Hepatocyte (in vitro differentiated cells): ENCODE results near the gene FUS. TPM values are rescaled to one million over a fixed set of nuclear protein-coding genes. Genes with fewer than 3 reads are reported as not detected.

Experiments
- DNase-seq: peaks from one replicate; pipeline ENCODE4 v3.0.0-alpha.2; 2016; ENCODE audit warnings: low spot score
- H2AFZ ChIP-seq: fragments of 200-600 bp; sonication (generic); 2 replicates; pipeline ENCODE4 v1.6.0; 2016; ENCODE audit warnings: antibody characterized with exemption, mild to moderate bottlenecking
- H3K27ac ChIP-seq: fragments of 200-600 bp; sonication (generic); 2 replicates; pipeline ENCODE4 v1.5.1; 2016; ENCODE audit warnings: mild to moderate bottlenecking
- H3K27me3 ChIP-seq: fragments of 200-600 bp; sonication (generic); 2 replicates; pipeline ENCODE4 v1.6.1; 2016
- H3K36me3 ChIP-seq: fragments of 200-600 bp; sonication (generic); replicated peaks from 2 replicates; pipeline ENCODE4 v1.5.1; 2016; ENCODE audit warnings: low read depth; ENCODE audit not compliant: insufficient read depth
- H3K4me1 ChIP-seq: fragments of 200-600 bp; sonication (generic); 2 replicates; pipeline ENCODE4 v1.5.1; 2016; ENCODE audit warnings: mild to moderate bottlenecking, moderate library complexity; ENCODE audit not compliant: insufficient read depth
- H3K4me2 ChIP-seq: fragments of 200-600 bp; sonication (generic); 2 replicates; pipeline ENCODE4 v1.6.0; 2016
- H3K4me3 ChIP-seq: fragments of 200-600 bp; sonication (generic); 2 replicates; pipeline ENCODE4 v1.5.1; 2016; ENCODE audit warnings: mild to moderate bottlenecking
- H3K79me2 ChIP-seq: fragments of 200-600 bp; sonication (generic); 2 replicates; pipeline ENCODE4 v1.6.0; 2017; ENCODE audit warnings: mild to moderate bottlenecking
- H3K9me2 ChIP-seq: fragments of 200-600 bp; sonication (generic); replicated peaks from 2 replicates; pipeline ENCODE4 v1.6.0; 2017; ENCODE audit warnings: mild to moderate bottlenecking; ENCODE audit not compliant: insufficient read depth
- H3K9me3 ChIP-seq: fragments of 200-600 bp; sonication (generic); 2 replicates; pipeline ENCODE4 v1.5.1; 2016; ENCODE audit warnings: low read depth, mild to moderate bottlenecking
- H4K20me1 ChIP-seq: fragments of 200-600 bp; sonication (generic); 2 replicates; pipeline ENCODE4 v1.6.0; 2016; ENCODE audit warnings: mild to moderate bottlenecking; ENCODE audit not compliant: insufficient read depth, poor library complexity, severe bottlenecking
- CTCF ChIP-seq: fragments of 200-600 bp; sonication (generic); IDR thresholded peaks from 2 replicates; pipeline ENCODE4 v1.5.1; 2016; ENCODE audit warnings: antibody characterized with exemption, mild to moderate bottlenecking; ENCODE audit not compliant: poor library complexity
- EZH2 ChIP-seq: fragments of 200-600 bp; sonication (generic); IDR thresholded peaks from 2 replicates; pipeline ENCODE4 v1.6.1; 2016; ENCODE audit warnings: antibody characterized with exemption, mild to moderate bottlenecking, borderline replicate concordance
- EZH2phosphoT487 ChIP-seq: fragments of 200-600 bp; sonication (generic); IDR thresholded peaks from one replicate; pipeline ENCODE4 v1.6.1; 2018; ENCODE audit warnings: antibody characterized with exemption, mild to moderate bottlenecking, low read depth, moderate library complexity; ENCODE audit not compliant: unreplicated experiment, severe bottlenecking
- WGBS: methylation state at CpG from one replicate; pipeline ENCODE4 v1.1.6; 2016; ENCODE audit warnings: low lambda C conversion rate; ENCODE audit errors: missing lambda C conversion rate; 5-methylcytosine and 5-hydroxymethylcytosine counted together
- polyA plus RNA-seq: library from polyadenylated mRNA; unstranded; fragments of >200 nt; fragmentation: Nextera tagmentation; extraction: Ambion mirVana; gene quantifications from 2 replicates; pipeline ENCODE4 v1.2.1, GENCODE V29; 2016
- small RNA-seq: library from RNA; depleted of rRNA; stranded (forward); fragments of <200 nt; gene quantifications from one replicate; pipeline ENCODE3, GENCODE V24; 2014
- total RNA-seq: library from RNA; depleted of rRNA; stranded (reverse); fragments of >200 nt; gene quantifications from 2 replicates; pipeline ENCODE4 v1.2.3, GENCODE V29; 2014

Gene FUS
- total and polyA plus RNA-seq, 2 experiments from 2014 or later, result 47.4 to 327 TPM

- 79% methylated on average over 10 of the region's 10 CpGs for WGBS
- Histone ChIP-seq H3K4me2 (peak overlapping the region; percentile 8), H3K36me3 (no peaks in the 10 kb centered on the region), H3K79me2 (no peaks in the 10 kb centered on the region), H3K4me1 (no peaks in the 10 kb centered on the region), H3K9me3 (no peaks in the 10 kb centered on the region), H2AFZ (no peak overlapping the region), H3K9me2 (no peaks in the 10 kb centered on the region), H4K20me1 (no peaks in the 10 kb centered on the region), H3K4me3 (no peak overlapping the region), H3K27ac (no peak overlapping the region), H3K27me3 (no peaks in the 10 kb centered on the region)
- DNase-seq, result no peak
- no peak for TF ChIP-seq EZH2
- no peak for TF ChIP-seq EZH2phosphoT487
- TF ChIP-seq CTCF, result no peak
Observed at GRCh38 chr16:31229501-31229900, 49.6 kb downstream of the FUS start.

- Histone ChIP-seq H3K4me2 (no peak overlapping the region), H3K27ac (no peak overlapping the region), H3K9me2 (no peaks in the 10 kb centered on the region), H3K27me3 (no peaks in the 10 kb centered on the region), H4K20me1 (no peaks in the 10 kb centered on the region), H3K36me3 (no peaks in the 10 kb centered on the region), H3K79me2 (no peaks in the 10 kb centered on the region), H3K4me3 (no peak overlapping the region), H3K4me1 (no peaks in the 10 kb centered on the region), H2AFZ (no peak overlapping the region), H3K9me3 (no peaks in the 10 kb centered on the region)
- no peak for TF ChIP-seq CTCF
- no peak for TF ChIP-seq EZH2phosphoT487
- TF ChIP-seq EZH2, result no peak
- 53% methylated on average over 4 of the region's 4 CpGs for WGBS
- no peak for DNase-seq
Observed at GRCh38 chr16:31238041-31238440, 58.1 kb downstream of the FUS start.

Small RNA genes lying within 50 kb of the gene (small RNA-seq; reads per million reads assigned to genes)
- not detected for gene AC009088.4
- not detected for gene NDUFA3P6

Other genes starting within 250 kb of the FUS start
- gene ORAI3, start 231.1 kb upstream of the FUS start, total RNA-seq, result 42.4 and 52.5 TPM in 2 replicates
- gene ORAI3, start 231.1 kb upstream of the FUS start, polyA plus RNA-seq, result 54.0 and 56.9 TPM in 2 replicates
- 1.8 and 2.7 TPM in 2 replicates for gene SETD1A, start 222.4 kb upstream of the FUS start, total RNA-seq
- gene SETD1A, start 222.4 kb upstream of the FUS start, polyA plus RNA-seq, result 2.2 and 2.3 TPM in 2 replicates
- 17.5 and 18.1 TPM in 2 replicates for gene HSD3B7, start 194.9 kb upstream of the FUS start, total RNA-seq
- 16.7 and 20.8 TPM in 2 replicates for gene HSD3B7, start 194.9 kb upstream of the FUS start, polyA plus RNA-seq
- 0.87 and 1.6 TPM in 2 replicates for gene STX1B, start 169.5 kb upstream of the FUS start, total RNA-seq
- gene STX1B, start 169.5 kb upstream of the FUS start, polyA plus RNA-seq, result 2.0 and 2.7 TPM in 2 replicates
- gene STX4, start 146.6 kb upstream of the FUS start, total RNA-seq, result 23.2 and 25.9 TPM in 2 replicates
- gene STX4, start 146.6 kb upstream of the FUS start, polyA plus RNA-seq, result 72.4 and 90.4 TPM in 2 replicates
- 6.9 and 8.1 TPM in 2 replicates for gene ZNF668, start 105.9 kb upstream of the FUS start, total RNA-seq
- 12.4 and 13.0 TPM in 2 replicates for gene ZNF668, start 105.9 kb upstream of the FUS start, polyA plus RNA-seq
- 6.2 and 9.1 TPM in 2 replicates for gene ZNF646, start 105.7 kb upstream of the FUS start, total RNA-seq
- 3.1 and 4.8 TPM in 2 replicates for gene ZNF646, start 105.7 kb upstream of the FUS start, polyA plus RNA-seq
- gene PRSS53, start 91.2 kb upstream of the FUS start, total RNA-seq, result 1.5 and 2.2 TPM in 2 replicates
- gene PRSS53, start 91.2 kb upstream of the FUS start, polyA plus RNA-seq, result 0.39 and 0.66 TPM in 2 replicates
- gene VKORC1, start 85.3 kb upstream of the FUS start, total RNA-seq, result 105 and 128 TPM in 2 replicates
- gene VKORC1, start 85.3 kb upstream of the FUS start, polyA plus RNA-seq, result 195 and 228 TPM in 2 replicates
- gene BCKDK, start 71.8 kb upstream of the FUS start, total RNA-seq, result 27.3 and 30.9 TPM in 2 replicates
- 62.1 and 75.2 TPM in 2 replicates for gene BCKDK, start 71.8 kb upstream of the FUS start, polyA plus RNA-seq
- gene KAT8, start 62.5 kb upstream of the FUS start, total RNA-seq, result 44.2 and 53.4 TPM in 2 replicates
- gene KAT8, start 62.5 kb upstream of the FUS start, polyA plus RNA-seq, result 33.9 and 34.8 TPM in 2 replicates
- gene PRSS8, start 44.4 kb upstream of the FUS start, total RNA-seq, result 155 and 192 TPM in 2 replicates
- 297 and 320 TPM in 2 replicates for gene PRSS8, start 44.4 kb upstream of the FUS start, polyA plus RNA-seq
- 0.63 and 2.9 TPM in 2 replicates for gene PRSS36, start 30.1 kb upstream of the FUS start, total RNA-seq
- 1.4 and 2.1 TPM in 2 replicates for gene PRSS36, start 30.1 kb upstream of the FUS start, polyA plus RNA-seq
- 9.4 and 15.1 TPM in 2 replicates for gene PYCARD, start 22.6 kb downstream of the FUS start, total RNA-seq
- gene PYCARD, start 22.6 kb downstream of the FUS start, polyA plus RNA-seq, result 13.8 and 16.1 TPM in 2 replicates
- gene TRIM72, start 34.0 kb downstream of the FUS start, total RNA-seq, result 0.04 TPM in 1 of 2 replicates, not detected in the other
- gene TRIM72, start 34.0 kb downstream of the FUS start, polyA plus RNA-seq, result not detected in 2 replicates
- not detected in 2 replicates for gene PYDC1, start 37.0 kb downstream of the FUS start, total RNA-seq
- not detected in 2 replicates for gene PYDC1, start 37.0 kb downstream of the FUS start, polyA plus RNA-seq
- gene ITGAM, start 79.8 kb downstream of the FUS start, total RNA-seq, result 0.32 and 2.5 TPM in 2 replicates
- not detected in 2 replicates for gene ITGAM, start 79.8 kb downstream of the FUS start, polyA plus RNA-seq
- gene ITGAX, start 175.0 kb downstream of the FUS start, total RNA-seq, result 0.52 and 0.60 TPM in 2 replicates
- gene ITGAX, start 175.0 kb downstream of the FUS start, polyA plus RNA-seq, result 0.43 and 0.50 TPM in 2 replicates
- not detected in 2 replicates for gene ITGAD, start 213.2 kb downstream of the FUS start, total RNA-seq
- gene ITGAD, start 213.2 kb downstream of the FUS start, polyA plus RNA-seq, result not detected in 2 replicates
- not detected in 2 replicates for gene COX6A2, start 248.2 kb downstream of the FUS start, total RNA-seq
- 1.7 TPM in 1 of 2 replicates, not detected in the other for gene COX6A2, start 248.2 kb downstream of the FUS start, polyA plus RNA-seq